Stimulated activated naive CD8-positive, alpha-beta T cell treated with anti-CD3 and anti-CD28 coated beads, Interleukin-15, Interleukin-2, amounts not matched to agents 100 ng/mL and 50 ng/mL, for 24 hours (primary cell): ENCODE results near the gene GABRR2.

Experiments
- H3K27ac Mint-ChIP-seq: one replicate; pipeline ENCODE4 v1.8.0; 2021; ENCODE audit warnings: mild to moderate bottlenecking, mixed read lengths
- H3K27me3 Mint-ChIP-seq: one replicate; pipeline ENCODE4 v1.8.0; 2021; ENCODE audit warnings: mixed read lengths
- H3K36me3 Mint-ChIP-seq: one replicate; pipeline ENCODE4 v1.8.0; 2021; ENCODE audit warnings: low read depth, mixed read lengths
- H3K4me1 Mint-ChIP-seq: one replicate; pipeline ENCODE4 v1.8.0; 2021; ENCODE audit warnings: low read depth, mixed read lengths
- H3K4me3 Mint-ChIP-seq: one replicate; pipeline ENCODE4 v1.8.0; 2021; ENCODE audit warnings: mild to moderate bottlenecking, mixed read lengths
- H3K9me3 Mint-ChIP-seq: one replicate; pipeline ENCODE4 v1.8.0; 2021; ENCODE audit warnings: mixed read lengths

Gene GABRR2

GRCh38 chr6:89348372-89348771 lies 33.3 kb upstream of the GABRR2 start:
- Mint-ChIP-seq H3K36me3 (peaks cover 14% of the 10 kb centered on the region), H3K4me3 (no peak overlapping the region), H3K4me1 (peaks cover 73% of the 10 kb centered on the region), H3K27ac (no peak overlapping the region), H3K9me3 (no peaks in the 10 kb centered on the region), H3K27me3 (no peaks in the 10 kb centered on the region)

GRCh38 chr6:89347825-89348224 lies 32.7 kb upstream of the GABRR2 start:
- Mint-ChIP-seq H3K9me3 (no peaks in the 10 kb centered on the region), H3K4me3 (no peak overlapping the region), H3K36me3 (peaks cover 14% of the 10 kb centered on the region), H3K4me1 (peaks cover 71% of the 10 kb centered on the region), H3K27me3 (no peaks in the 10 kb centered on the region), H3K27ac (no peak overlapping the region)

DNA sequence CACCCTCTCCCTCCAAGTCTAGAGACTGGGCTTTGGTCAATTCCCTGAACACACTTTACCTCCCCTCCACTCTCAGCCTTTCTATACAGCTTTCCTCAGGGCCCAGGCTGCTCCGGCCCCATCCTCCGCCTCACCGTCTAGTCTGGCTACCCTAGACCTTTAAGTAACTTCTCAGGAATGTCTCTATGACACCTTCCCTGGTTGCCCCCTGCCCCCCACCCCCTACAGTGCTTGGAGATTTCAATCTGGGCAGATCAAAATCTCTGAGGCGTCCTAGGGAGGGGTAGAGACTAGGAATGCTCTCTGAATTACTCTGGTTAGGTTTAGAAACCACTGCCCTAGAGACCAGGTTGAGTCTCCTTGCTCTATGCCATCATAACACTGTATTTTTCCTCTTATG lies 31.3 kb upstream of the GABRR2 start:
- Mint-ChIP-seq H3K36me3 (peaks cover 19% of the 10 kb centered on the region), H3K4me3 (no peak overlapping the region), H3K27me3 (no peaks in the 10 kb centered on the region), H3K9me3 (no peaks in the 10 kb centered on the region), H3K27ac (no peak overlapping the region), H3K4me1 (peaks cover 65% of the 10 kb centered on the region)

GRCh38 chr6:89339565-89339964 lies 24.5 kb upstream of the GABRR2 start:
- H3K27ac Mint-ChIP-seq, result no peak overlapping the region
- no peaks in the 10 kb centered on the region for H3K9me3 Mint-ChIP-seq
- peaks cover 7% of the 10 kb centered on the region for H3K4me1 Mint-ChIP-seq
- no peaks in the 10 kb centered on the region for H3K27me3 Mint-ChIP-seq
- H3K36me3 Mint-ChIP-seq, result peaks cover 39% of the 10 kb centered on the region
- H3K4me3 Mint-ChIP-seq, result no peak overlapping the region

GRCh38 chr6:89335164-89335563 lies 20.1 kb upstream of the GABRR2 start:
- Mint-ChIP-seq H3K27me3 (no peaks in the 10 kb centered on the region), H3K4me3 (no peak overlapping the region), H3K27ac (no peak overlapping the region), H3K36me3 (peaks cover 49% of the 10 kb centered on the region), H3K4me1 (no peaks in the 10 kb centered on the region), H3K9me3 (no peaks in the 10 kb centered on the region)

DNA sequence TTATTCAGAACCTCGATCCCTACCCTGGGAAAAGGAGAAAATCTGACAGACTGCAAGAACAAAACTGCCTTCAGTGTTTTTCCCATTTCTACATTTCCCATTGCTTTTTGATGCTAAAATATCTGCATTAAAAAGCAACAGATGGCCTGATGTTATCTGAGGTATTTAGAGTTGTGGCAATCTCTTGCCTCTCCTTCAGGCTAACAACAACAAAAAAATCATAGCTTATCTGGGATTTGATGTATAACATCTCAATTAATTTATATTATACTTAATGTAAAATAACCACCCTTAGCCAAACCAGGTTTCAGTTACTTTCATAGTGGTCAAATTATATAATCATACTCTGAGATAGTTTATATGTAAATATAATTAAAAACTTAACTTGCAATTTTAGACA lies 15.8 kb upstream of the GABRR2 start:
- no peaks in the 10 kb centered on the region for H3K4me1 Mint-ChIP-seq
- H3K27me3 Mint-ChIP-seq, result no peaks in the 10 kb centered on the region
- peaks cover 51% of the 10 kb centered on the region for H3K36me3 Mint-ChIP-seq
- H3K9me3 Mint-ChIP-seq, result no peaks in the 10 kb centered on the region
- H3K27ac Mint-ChIP-seq, result no peak overlapping the region
- H3K4me3 Mint-ChIP-seq, result no peak overlapping the region

DNA sequence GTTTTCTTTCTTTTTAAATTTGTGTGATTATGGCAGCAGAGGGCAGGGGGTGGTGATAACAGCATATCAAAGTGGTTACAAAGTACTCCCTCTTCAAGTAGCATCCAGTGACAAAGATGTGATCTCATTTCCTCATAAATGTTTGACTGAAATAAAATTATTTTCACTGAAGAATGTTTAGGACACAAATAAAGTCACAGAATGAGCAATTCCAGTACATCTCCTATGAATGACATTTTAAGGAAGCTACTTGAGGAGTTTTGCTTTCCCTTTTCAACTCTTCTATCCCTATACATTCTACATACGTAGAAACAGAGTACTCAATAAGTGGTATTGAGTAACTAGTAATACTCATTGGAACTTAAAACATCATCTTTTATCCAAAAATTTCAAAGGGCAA lies 13.9 kb upstream of the GABRR2 start:
- H3K9me3 Mint-ChIP-seq, result no peaks in the 10 kb centered on the region
- no peak overlapping the region for H3K4me3 Mint-ChIP-seq
- H3K27me3 Mint-ChIP-seq, result no peaks in the 10 kb centered on the region
- H3K36me3 Mint-ChIP-seq, result peaks cover 55% of the 10 kb centered on the region
- no peak overlapping the region for H3K27ac Mint-ChIP-seq
- no peaks in the 10 kb centered on the region for H3K4me1 Mint-ChIP-seq

GRCh38 chr6:89324304-89324703 lies 9.2 kb upstream of the GABRR2 start:
- no peak overlapping the region for H3K27ac Mint-ChIP-seq
- H3K4me1 Mint-ChIP-seq, result no peaks in the 10 kb centered on the region
- peaks cover 34% of the 10 kb centered on the region for H3K36me3 Mint-ChIP-seq
- no peaks in the 10 kb centered on the region for H3K27me3 Mint-ChIP-seq
- H3K4me3 Mint-ChIP-seq, result no peak overlapping the region
- H3K9me3 Mint-ChIP-seq, result no peaks in the 10 kb centered on the region

DNA sequence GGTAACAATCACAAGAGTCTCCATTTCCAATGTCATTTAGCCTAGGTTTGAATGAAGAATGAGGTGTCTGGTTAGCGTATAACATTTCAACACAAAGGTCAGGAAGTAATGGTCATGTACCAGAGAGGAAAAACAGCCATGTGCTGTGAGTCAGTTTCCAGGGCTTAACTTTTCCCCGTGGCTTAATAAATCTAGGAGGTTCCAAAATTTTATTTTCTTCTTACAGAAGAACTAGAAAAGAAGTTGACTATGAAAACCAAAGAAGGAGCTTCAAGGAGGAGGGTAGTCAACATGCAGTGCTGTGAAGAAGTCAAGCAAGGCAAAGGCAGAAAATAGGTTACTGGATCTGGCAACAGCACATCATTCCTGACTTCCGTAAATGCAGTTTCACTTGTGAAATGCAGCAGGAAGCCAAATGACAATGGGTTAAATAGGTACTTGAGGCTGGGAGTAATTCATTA lies 8.4 kb upstream of the GABRR2 start:
- Mint-ChIP-seq H3K4me1 (no peaks in the 10 kb centered on the region), H3K9me3 (no peaks in the 10 kb centered on the region), H3K27ac (no peak overlapping the region), H3K27me3 (no peaks in the 10 kb centered on the region), H3K4me3 (no peak overlapping the region), H3K36me3 (peaks cover 26% of the 10 kb centered on the region)

DNA sequence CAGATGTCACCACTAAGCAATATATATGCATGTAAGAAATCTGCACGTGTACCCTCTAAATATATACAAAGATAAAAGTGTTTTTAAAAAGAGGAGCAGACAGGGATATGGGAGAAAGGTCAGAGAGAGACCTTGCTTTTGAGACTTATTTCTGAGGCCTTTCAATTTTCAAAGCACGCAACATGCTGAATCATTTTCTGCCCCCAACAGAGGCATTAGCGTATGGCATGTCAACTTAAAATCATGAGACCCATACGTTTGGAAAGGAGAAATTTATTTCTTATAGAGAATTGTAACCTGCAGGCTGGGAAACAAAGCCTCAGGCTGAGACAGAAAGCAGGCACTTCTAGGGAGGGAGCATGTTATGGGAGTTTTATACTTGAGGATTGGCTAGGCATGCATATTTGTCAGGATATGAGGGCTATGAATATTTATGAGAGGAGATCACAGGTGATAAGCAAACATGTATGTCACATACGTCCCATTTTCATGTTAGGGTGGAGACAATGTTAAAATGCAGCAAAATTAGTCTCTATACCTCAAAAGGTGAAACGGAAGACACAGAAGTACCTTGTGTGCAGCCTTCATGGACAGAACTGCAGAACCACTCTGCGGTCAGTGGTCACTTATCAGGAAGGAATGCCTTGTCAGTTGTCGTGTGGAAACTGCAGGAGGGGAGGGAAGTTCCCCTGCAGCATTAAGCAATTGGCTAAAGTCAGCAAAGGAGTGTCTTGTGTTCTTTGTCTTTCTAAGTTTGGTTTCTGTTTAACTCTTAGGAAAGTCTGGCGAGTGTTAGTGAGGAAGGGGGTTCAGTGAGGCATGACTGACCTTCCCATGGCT lies 6.3 kb upstream of the GABRR2 start:
- H3K9me3 Mint-ChIP-seq, result no peaks in the 10 kb centered on the region
- no peaks in the 10 kb centered on the region for H3K27me3 Mint-ChIP-seq
- H3K4me3 Mint-ChIP-seq, result no peak overlapping the region
- peaks cover 20% of the 10 kb centered on the region for H3K36me3 Mint-ChIP-seq
- no peaks in the 10 kb centered on the region for H3K4me1 Mint-ChIP-seq
- no peak overlapping the region for H3K27ac Mint-ChIP-seq

DNA sequence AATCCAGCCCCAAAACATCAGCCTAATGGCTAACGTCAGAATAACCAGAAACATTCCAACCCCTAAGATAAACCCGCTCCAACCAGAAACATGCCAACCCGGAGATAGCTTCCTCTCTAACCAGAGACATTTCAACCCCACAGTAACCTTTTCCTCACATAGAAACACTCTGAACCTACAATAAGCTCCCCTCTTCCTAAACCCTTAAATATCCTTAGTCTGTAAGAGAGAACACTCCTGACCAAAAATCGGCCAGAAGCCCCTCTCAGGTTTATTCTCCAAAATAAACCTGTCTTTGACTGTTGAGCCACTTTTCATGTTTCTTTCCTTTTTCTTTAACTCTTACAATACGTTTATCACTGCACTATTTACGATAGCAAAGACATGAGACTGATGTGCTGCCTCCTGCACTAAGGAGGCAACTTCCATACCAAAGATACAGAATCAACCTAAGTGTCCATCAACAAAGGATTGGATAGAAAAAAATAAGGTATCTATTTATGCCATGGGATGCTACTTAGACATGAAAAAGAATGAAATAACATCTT lies 5.0 kb upstream of the GABRR2 start:
- H3K27ac Mint-ChIP-seq, result no peak overlapping the region
- peaks cover 16% of the 10 kb centered on the region for H3K36me3 Mint-ChIP-seq
- H3K9me3 Mint-ChIP-seq, result no peaks in the 10 kb centered on the region
- no peaks in the 10 kb centered on the region for H3K27me3 Mint-ChIP-seq
- H3K4me3 Mint-ChIP-seq, result no peak overlapping the region
- H3K4me1 Mint-ChIP-seq, result no peaks in the 10 kb centered on the region

DNA sequence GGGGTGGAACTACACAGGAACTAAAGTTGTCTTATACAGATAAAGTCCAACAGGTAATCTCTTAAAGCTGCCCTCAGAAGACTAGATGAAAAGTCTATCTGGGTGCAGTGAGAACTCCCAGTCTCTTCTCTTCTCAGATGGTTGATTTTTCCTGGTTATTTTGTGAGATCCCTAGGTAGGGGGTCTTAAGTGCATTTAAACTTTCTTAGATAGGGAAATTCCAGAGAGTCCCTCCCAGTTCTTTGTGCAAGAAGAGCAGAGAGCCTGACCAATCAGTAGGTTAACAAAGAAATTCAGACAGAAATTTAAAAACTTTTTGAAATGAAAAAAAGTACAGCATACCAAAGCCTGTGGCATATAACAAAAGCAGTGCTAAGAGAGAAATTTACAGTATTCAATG lies 2.0 kb upstream of the GABRR2 start:
- Mint-ChIP-seq H3K9me3 (no peaks in the 10 kb centered on the region), H3K4me1 (no peaks in the 10 kb centered on the region), H3K36me3 (peaks cover 20% of the 10 kb centered on the region), H3K4me3 (no peak overlapping the region), H3K27me3 (no peaks in the 10 kb centered on the region), H3K27ac (no peak overlapping the region)

GRCh38 chr6:89314692-89315091 lies 407 bp downstream of the GABRR2 start:
- Mint-ChIP-seq H3K4me1 (no peaks in the 10 kb centered on the region), H3K9me3 (no peaks in the 10 kb centered on the region), H3K4me3 (no peak overlapping the region), H3K27ac (no peak overlapping the region), H3K27me3 (no peaks in the 10 kb centered on the region), H3K36me3 (peaks cover 12% of the 10 kb centered on the region)

DNA sequence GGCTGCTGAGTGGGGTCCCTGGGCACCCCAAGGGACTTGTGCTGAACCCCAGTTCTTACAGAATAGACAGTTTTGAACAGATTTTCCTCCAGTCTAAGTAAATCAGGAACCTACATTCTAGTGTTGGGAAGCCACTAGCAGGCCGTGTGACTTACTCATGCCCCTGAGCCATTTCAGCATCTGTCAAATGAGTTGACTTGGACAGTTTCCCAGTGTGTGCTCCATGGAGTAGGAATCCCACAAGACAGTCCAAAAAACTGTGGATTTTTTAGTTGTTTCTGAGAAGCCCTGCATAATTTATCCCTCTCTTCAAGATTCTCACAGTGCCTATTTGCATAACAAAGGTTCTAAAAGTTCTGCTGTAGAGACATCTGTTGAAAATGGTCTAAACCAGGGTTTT lies 2.1 kb downstream of the GABRR2 start:
- no peaks in the 10 kb centered on the region for H3K9me3 Mint-ChIP-seq
- H3K27me3 Mint-ChIP-seq, result no peaks in the 10 kb centered on the region
- H3K4me1 Mint-ChIP-seq, result no peaks in the 10 kb centered on the region
- peaks cover 7% of the 10 kb centered on the region for H3K36me3 Mint-ChIP-seq
- no peak overlapping the region for H3K27ac Mint-ChIP-seq
- no peak overlapping the region for H3K4me3 Mint-ChIP-seq

- Mint-ChIP-seq H3K36me3 (peaks cover 7% of the 10 kb centered on the region), H3K4me3 (no peak overlapping the region), H3K27ac (no peak overlapping the region)
Measured at GRCh38 chr6:89311853-89312531, 3.1 kb downstream of the GABRR2 start.

More at GRCh38 chr6:89311853-89312531, 3.1 kb downstream of the GABRR2 start:
- H3K9me3 Mint-ChIP-seq, result no peaks in the 10 kb centered on the region
- no peaks in the 10 kb centered on the region for H3K27me3 Mint-ChIP-seq
- H3K4me1 Mint-ChIP-seq, result no peaks in the 10 kb centered on the region
